Measurements from ENCODE around the gene OSGIN1.
"Not testable (repeated sequence)": the region's sequence is repeated elsewhere in the genome, so short reads cannot be mapped to it uniquely, and the experiment has no call there.

The OSGIN1 gene

DNA sequence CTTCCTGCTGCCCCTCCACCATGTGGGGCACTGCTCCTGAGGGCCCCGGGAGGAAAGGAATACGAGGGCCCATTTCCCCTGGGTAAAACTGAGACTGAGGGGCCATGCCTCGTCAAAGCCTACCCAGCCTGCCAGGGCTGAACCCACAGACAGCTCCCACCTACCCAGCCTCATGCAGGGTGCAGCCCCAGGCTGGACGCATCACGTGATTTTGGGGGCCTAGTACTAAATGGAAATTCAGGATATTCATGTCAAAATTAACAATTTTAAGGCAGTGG is 3.4 kb upstream of the OSGIN1 start:
- DNase-seq (ENCODE audit: extremely low read depth, low read depth) = no peak
- TF ChIP-seq, protein P1, sequence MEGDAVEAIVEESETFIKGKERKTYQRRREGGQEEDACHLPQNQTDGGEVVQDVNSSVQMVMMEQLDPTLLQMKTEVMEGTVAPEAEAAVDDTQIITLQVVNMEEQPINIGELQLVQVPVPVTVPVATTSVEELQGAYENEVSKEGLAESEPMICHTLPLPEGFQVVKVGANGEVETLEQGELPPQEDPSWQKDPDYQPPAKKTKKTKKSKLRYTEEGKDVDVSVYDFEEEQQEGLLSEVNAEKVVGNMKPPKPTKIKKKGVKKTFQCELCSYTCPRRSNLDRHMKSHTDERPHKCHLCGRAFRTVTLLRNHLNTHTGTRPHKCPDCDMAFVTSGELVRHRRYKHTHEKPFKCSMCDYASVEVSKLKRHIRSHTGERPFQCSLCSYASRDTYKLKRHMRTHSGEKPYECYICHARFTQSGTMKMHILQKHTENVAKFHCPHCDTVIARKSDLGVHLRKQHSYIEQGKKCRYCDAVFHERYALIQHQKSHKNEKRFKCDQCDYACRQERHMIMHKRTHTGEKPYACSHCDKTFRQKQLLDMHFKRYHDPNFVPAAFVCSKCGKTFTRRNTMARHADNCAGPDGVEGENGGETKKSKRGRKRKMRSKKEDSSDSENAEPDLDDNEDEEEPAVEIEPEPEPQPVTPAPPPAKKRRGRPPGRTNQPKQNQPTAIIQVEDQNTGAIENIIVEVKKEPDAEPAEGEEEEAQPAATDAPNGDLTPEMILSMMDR (IDR thresholded peaks at IDR 0.05; ENCODE audit: low read depth, low read length) = no peak

DNA sequence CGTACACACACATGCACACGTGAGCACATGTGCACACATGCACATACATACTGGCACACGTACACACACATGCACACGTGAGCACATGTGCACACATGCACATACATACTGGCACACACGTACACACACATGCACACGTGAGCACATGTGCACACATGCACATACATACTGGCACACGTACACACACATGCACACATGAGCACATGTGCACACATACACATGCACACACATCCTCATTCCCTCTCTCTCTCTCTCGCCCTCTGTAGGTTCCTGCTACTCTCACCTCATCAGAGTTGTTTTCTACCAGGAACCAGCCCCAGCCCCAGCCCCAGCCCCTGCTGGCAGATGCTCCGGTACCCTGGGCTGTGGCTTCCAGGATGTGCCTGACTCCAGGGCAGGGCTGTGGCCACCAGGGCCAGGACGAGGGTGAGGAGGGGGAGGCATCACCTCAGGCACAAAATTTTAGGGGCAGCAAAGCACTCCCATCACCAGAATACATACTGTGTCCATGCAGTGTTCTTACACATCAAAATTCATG is 2.1 kb upstream of the OSGIN1 start:
- DNase-seq (ENCODE audit: extremely low read depth, low read depth) = not testable (repeated sequence)

DNA sequence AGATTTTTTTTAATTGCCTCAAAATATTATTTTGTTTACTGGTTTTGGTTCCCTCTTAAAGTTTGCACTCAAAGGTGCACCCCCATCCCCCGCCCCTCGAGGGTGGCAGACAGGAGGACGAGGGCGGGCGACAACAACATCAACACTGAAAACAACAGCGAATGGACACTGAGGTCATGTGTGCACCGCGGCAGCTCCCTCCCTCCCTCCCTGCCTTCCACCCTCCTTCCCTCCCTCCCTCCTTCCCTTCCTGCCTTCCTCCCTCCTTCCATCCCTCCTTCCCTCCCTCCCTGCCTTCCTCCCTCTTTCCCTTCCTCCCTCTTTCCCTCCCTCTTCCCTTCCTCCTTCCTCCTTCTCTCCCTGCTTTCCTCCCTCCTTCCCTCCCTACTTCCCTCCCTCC is 1.5 kb upstream of the OSGIN1 start:
- TF ChIP-seq, protein P1 (IDR thresholded peaks at IDR 0.05; ENCODE audit: low read depth, low read length) = no peak
- no peak for DNase-seq (ENCODE audit: extremely low read depth, low read depth)

DNA sequence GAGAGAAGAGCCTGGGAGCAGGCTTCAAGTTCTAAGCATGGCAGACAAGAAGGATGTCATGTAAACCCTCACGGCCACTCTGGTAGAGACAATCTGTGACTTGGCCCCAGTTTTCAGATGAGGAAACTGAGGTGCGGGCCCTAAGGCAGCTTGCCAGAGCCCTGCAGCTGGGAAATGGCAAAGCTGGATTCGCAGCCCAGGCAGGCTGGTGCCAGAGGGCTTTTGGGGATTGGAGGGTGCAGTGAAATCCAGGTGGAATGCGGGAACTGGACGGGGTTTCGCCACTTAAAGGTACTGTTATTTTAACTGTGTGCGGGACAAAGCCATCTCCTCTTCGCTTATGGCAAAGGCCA is 477 bp upstream of the OSGIN1 start:
- TF ChIP-seq, protein P1 (IDR thresholded peaks at IDR 0.05; ENCODE audit: low read depth, low read length) = no peak
- DNase-seq (ENCODE audit: extremely low read depth, low read depth) = peak; percentile 41

DNA sequence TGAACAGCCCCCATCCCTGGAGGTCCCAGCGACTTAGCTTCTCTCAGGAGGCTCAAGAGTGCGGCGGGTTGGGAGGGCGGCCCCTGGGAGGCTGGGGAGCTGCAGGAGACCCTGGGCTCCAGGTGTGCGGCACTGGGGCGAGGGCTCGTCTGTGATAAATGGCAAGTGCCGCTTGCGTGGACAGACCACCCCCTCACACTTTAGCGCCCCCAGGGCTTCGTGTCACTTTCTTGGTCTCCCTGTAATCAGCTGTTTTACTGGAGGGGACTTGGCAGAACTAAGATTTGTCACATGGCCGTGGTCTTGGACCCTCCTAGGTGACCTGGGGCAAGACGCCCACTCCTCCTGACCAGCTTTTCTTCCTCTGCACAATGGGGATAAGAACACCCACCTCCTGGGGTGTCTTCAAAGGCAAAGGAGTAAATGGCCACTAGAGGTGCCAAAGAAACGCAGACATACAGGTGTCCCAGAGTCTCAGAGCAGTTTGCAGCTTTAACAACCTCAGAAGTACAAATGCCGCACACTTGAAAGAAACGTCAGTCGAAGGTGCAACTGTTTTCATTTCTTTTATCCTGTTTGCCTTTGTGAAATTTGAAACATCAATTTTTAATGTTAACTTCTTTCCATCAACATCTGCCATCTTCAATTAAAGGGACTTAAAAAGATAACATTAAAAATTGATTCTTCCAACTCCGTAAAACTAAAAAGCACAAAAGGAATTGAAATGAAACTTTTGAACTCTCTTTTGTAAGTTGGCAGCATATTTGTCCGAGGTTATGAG is 946 bp downstream of the OSGIN1 start:
- no peak for DNase-seq (ENCODE audit: extremely low read depth, low read depth)
- TF ChIP-seq, protein P1 (IDR thresholded peaks at IDR 0.05; ENCODE audit: low read depth, low read length) = peak; percentile 42

DNA sequence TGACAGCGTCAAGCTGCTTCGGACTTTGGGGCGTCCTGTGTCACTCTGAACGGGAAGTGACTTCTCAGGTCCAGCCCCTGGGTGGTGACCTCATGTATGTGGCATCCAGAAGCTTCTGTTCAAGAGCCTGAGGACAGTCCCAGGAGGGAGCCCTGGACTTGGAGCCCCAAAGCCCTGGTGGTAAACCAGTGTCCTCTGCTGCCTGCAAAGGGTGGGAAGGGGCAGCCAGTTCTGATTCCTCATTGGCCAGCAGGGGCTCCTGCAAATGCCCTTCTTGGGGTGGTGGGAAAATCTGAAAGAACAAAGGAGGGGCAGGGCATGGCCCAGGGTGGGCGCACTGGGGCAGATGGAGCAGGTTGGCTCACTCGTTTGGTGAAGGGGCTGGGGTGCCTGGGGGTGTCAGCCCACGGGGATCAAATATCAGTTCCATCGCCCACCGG is 1.6 kb downstream of the OSGIN1 start:
- no peak for DNase-seq (ENCODE audit: extremely low read depth, low read depth)
- TF ChIP-seq, protein P1 (IDR thresholded peaks at IDR 0.05; ENCODE audit: low read depth, low read length) = no peak

DNA sequence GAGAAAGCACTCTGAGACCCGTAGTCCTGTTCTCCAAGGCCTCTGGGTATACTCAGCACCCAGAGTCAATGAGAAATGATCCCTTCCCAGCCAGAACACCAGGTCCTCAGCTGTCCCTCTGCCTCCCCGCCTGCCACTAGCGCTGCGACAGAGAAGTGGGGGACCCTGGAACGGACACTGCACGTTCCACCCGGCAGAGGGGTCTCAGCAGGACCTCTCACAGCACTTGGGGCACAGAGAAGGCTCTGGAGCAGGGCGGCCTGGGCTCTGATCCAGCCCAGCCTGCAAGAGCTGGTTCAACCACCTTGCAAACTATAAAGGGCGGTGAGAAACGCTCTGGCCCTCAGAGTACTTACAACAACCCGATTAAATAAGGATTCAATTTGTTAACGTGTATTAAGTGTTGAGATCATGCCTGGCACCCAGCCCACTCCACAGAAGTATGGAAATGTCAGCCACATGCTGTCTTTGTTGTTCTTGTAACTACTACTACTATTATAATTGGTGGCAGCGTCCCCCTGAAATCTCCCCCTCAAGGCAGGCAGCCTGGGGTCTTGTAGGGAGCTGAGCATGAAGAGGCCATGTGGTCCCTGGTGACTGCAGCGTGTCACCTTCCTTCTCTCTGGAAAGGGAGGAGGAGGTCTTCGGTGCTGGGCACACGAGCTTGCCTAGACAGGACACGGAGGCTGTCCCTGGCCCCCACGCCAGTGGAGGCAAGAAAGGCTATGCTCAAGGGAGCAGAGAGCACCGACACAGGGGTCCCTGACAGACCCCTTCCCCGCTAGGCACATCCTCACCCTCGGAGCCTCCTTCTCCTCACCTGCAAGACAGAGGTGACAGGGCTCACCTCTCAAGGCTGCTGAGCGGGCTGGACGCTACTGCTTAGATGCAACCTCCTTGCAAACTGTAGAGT is 2.4 kb downstream of the OSGIN1 start:
- DNase-seq (ENCODE audit: extremely low read depth, low read depth) = no peak
- TF ChIP-seq, protein P1 (IDR thresholded peaks at IDR 0.05; ENCODE audit: low read depth, low read length) = no peak
